Natural killer cell (primary cell): ENCODE results near the gene RAB1A. TPM values are rescaled to one million over a fixed set of nuclear protein-coding genes. Genes with fewer than 3 reads are reported as not detected.

Experiments
- ATAC-seq, 3 donors: fragments of 150-1000 bp in 2 of 3; fragments of 200-7000 bp in 1 of 3; cut with Tn5 transposase; 1 replicate in 1 of 3; 2 replicates in 2 of 3; pipeline ENCODE4 v1.10.0; 2021; ENCODE audit warnings: mild to moderate bottlenecking in 2 of 3, moderate library complexity in 2 of 3
- DNase-seq, 2 donors: peaks; one replicate each; pipeline versions ENCODE4 v3.0.0 to v3.0.0-alpha.2; 2013 to 2021; ENCODE audit warnings: mixed read lengths in 1 of 2
- H3K27ac ChIP-seq: one replicate; pipeline ENCODE4 v1.5.1; 2013; ENCODE audit warnings: mild to moderate bottlenecking, low read length
- H3K27me3 ChIP-seq: one replicate; pipeline ENCODE4 v1.6.1; 2013; ENCODE audit warnings: low read length; ENCODE audit not compliant: control insufficient read depth, insufficient read depth
- H3K36me3 ChIP-seq: one replicate; pipeline ENCODE4 v1.6.1; 2013; ENCODE audit warnings: low read length; ENCODE audit not compliant: control insufficient read depth, insufficient read depth
- H3K4me1 ChIP-seq: one replicate; pipeline ENCODE4 v1.6.1; 2013; ENCODE audit warnings: low read length; ENCODE audit not compliant: control insufficient read depth, insufficient read depth
- H3K4me3 ChIP-seq: one replicate; pipeline ENCODE4 v1.5.1; 2013; ENCODE audit warnings: low read length
- H3K9me3 ChIP-seq: one replicate; pipeline ENCODE4 v1.6.1; 2013; ENCODE audit warnings: low read length; ENCODE audit not compliant: control insufficient read depth, insufficient read depth
- H3K27ac Mint-ChIP-seq, 2 donors: one replicate each; pipeline ENCODE4 v1.8.0; 2022; ENCODE audit warnings: mild to moderate bottlenecking in 2 of 2, mixed read lengths in 2 of 2, moderate library complexity in 1 of 2
- H3K27me3 Mint-ChIP-seq, 2 donors: one replicate each; pipeline ENCODE4 v1.8.0; 2022; ENCODE audit warnings: low read depth in 2 of 2, mixed read lengths in 2 of 2
- H3K36me3 Mint-ChIP-seq: one replicate; pipeline ENCODE4 v1.8.0; 2022; ENCODE audit warnings: mixed read lengths
- H3K4me1 Mint-ChIP-seq, 2 donors: one replicate each; pipeline ENCODE4 v1.8.0; 2022; ENCODE audit warnings: mixed read lengths in 2 of 2
- H3K4me3 Mint-ChIP-seq: one replicate; pipeline ENCODE4 v1.8.0; 2022; ENCODE audit warnings: mild to moderate bottlenecking, moderate library complexity, mixed read lengths
- H3K9me3 Mint-ChIP-seq, 2 donors: one replicate each; pipeline ENCODE4 v1.8.0; 2022; ENCODE audit warnings: mixed read lengths in 2 of 2
- CTCF ChIP-seq: fragments of 200-600 bp; IDR thresholded peaks from one replicate; pipeline ENCODE4 v1.8.0; 2022; ENCODE audit warnings: antibody characterized with exemption
- WGBS: methylation state at CpG from one replicate; pipeline ENCODE4 v1.1.7; 2013; ENCODE audit warnings: missing lambda C conversion rate; ENCODE audit not compliant: insufficient coverage; 5-methylcytosine and 5-hydroxymethylcytosine counted together
- intact Hi-C: fragments of 100-400 bp; cut with micrococcal nuclease; formaldehyde crosslinking; loops from one replicate; pipeline ENCODE4 v1.14.2; 2022
- total RNA-seq, 4 donors: library from RNA; stranded (reverse); fragments of 120-200 nt in 1 of 4; gene quantifications; one replicate each; pipeline versions ENCODE4 v1.2.3 to v1.2.4, GENCODE V29; 2013 to 2022

RAB1A gene
- total RNA-seq, 3 donors from 2014 or later (not counting 1 experiment from before 2014, with no cell fraction given), result 83.5 to 101 (median 93.6) TPM

- intact Hi-C loops, result loop anchor here (2.0 to 10.0 kb wide), 3 partner anchors 75 to 411 kb away; partner anchors contain the start of gene RAB1A
- no peak for TF ChIP-seq CTCF
- H3K27me3 ChIP-seq, result no peaks in the 10 kb centered on the region
- Mint-ChIP-seq H3K4me1 (peaks cover 30 to 36% of the 10 kb centered on the region in 2 donors), H3K27me3 (no peaks in the 10 kb centered on the region), H3K27ac (peak overlapping the region; percentile 86 to 93), H3K9me3 (no peaks in the 10 kb centered on the region), H3K36me3 (no peaks in the 10 kb centered on the region), H3K4me3 (peak overlapping the region; percentile 97)
- peaks cover 35% of the 10 kb centered on the region for H3K4me1 ChIP-seq
- H3K27ac ChIP-seq, result peak overlapping the region; percentile 68
- DNase-seq, result peak in 1 of 2 donors; percentile 81
- ATAC-seq, result peak; percentile 32 to 49 (median 33)
- no peaks in the 10 kb centered on the region for H3K9me3 ChIP-seq
- no peaks in the 10 kb centered on the region for H3K36me3 ChIP-seq
- H3K4me3 ChIP-seq, result peak overlapping the region; percentile 71
- 6% methylated on average over 42 of the region's 42 CpGs for WGBS
These were observed 74.3 kb downstream of the RAB1A start for GRCh38 chr2:65055422-65056214.

- 84% methylated on average over 4 of the region's 4 CpGs for WGBS
- DNase-seq, result no peak
- Histone ChIP-seq H3K4me3 (peak overlapping the region; percentile 71), H3K36me3 (no peaks in the 10 kb centered on the region), H3K9me3 (no peaks in the 10 kb centered on the region), H3K27me3 (no peaks in the 10 kb centered on the region), H3K27ac (no peak overlapping the region), H3K4me1 (peaks cover 35% of the 10 kb centered on the region)
- intact Hi-C loops, result loop anchor here (10.0 kb wide), 1 partner anchor 410 kb away; no protein-coding TSS in a partner anchor
- H3K27me3 Mint-ChIP-seq, result no peaks in the 10 kb centered on the region
- H3K36me3 Mint-ChIP-seq, result no peaks in the 10 kb centered on the region
- no peaks in the 10 kb centered on the region for H3K9me3 Mint-ChIP-seq
- no peak for TF ChIP-seq CTCF
- ATAC-seq, result no peak
- peaks cover 30 to 36% of the 10 kb centered on the region in 2 donors for H3K4me1 Mint-ChIP-seq
- peak overlapping the region; percentile 97 for H3K4me3 Mint-ChIP-seq
- peak overlapping the region; percentile 86 to 93 for H3K27ac Mint-ChIP-seq
These were observed 75.0 kb downstream of the RAB1A start for GRCh38 chr2:65054749-65055421.

GRCh38 chr2:65053199-65053598 lies 76.7 kb downstream of the RAB1A start:
- DNase-seq, result peak in 1 of 2 donors; percentile 67
- WGBS, result 0% methylated on average over 1 of the region's 1 CpG
- intact Hi-C loops, result loop anchor here (10.0 kb wide), 1 partner anchor 408 kb away; no protein-coding TSS in a partner anchor

More at GRCh38 chr2:65053199-65053598, 76.7 kb downstream of the RAB1A start:
- Mint-ChIP-seq H3K4me3 (peak overlapping the region; percentile 66), H3K9me3 (no peaks in the 10 kb centered on the region), H3K4me1 (peaks cover 30 to 36% of the 10 kb centered on the region in 2 donors), H3K27me3 (no peaks in the 10 kb centered on the region), H3K36me3 (no peaks in the 10 kb centered on the region), H3K27ac (peak overlapping the region in 1 of 2 donors; percentile 55)
- no peaks in the 10 kb centered on the region for H3K36me3 ChIP-seq
- ATAC-seq, result no peak
- H3K27ac ChIP-seq, result peak overlapping the region; percentile 27
- no peak overlapping the region for H3K4me3 ChIP-seq
- TF ChIP-seq CTCF, result no peak
- no peaks in the 10 kb centered on the region for H3K27me3 ChIP-seq
- H3K4me1 ChIP-seq, result peaks cover 35% of the 10 kb centered on the region
- no peaks in the 10 kb centered on the region for H3K9me3 ChIP-seq
